NCI-H1417 treated with DMSO at 0.1 percent for 48 hours (cell line): Measurements from ENCODE around the gene TMUB2.
"Not testable (repeated sequence)": the region's sequence is repeated elsewhere in the genome, so short reads cannot be mapped to it uniquely, and the experiment has no call there.

ENCODE experiments used
- DNase-seq: peaks from one replicate; lab custom pipeline; 2025; lab: John Stamatoyannopoulos, UW

Gene TMUB2

GRCh38 chr17:44219616-44220212 lies 32.9 kb downstream of the TMUB2 start, which contains the start of gene UBTF:
TSS of gene UBTF (minus strand) at chr17:44219675. CDS start at chr17:44218229, 1,446 bp downstream.
- DNase-seq = peak; percentile 37

GRCh38 chr17:44220213-44221083 lies 33.7 kb downstream of the TMUB2 start:
- DNase-seq = no peak

DNA sequence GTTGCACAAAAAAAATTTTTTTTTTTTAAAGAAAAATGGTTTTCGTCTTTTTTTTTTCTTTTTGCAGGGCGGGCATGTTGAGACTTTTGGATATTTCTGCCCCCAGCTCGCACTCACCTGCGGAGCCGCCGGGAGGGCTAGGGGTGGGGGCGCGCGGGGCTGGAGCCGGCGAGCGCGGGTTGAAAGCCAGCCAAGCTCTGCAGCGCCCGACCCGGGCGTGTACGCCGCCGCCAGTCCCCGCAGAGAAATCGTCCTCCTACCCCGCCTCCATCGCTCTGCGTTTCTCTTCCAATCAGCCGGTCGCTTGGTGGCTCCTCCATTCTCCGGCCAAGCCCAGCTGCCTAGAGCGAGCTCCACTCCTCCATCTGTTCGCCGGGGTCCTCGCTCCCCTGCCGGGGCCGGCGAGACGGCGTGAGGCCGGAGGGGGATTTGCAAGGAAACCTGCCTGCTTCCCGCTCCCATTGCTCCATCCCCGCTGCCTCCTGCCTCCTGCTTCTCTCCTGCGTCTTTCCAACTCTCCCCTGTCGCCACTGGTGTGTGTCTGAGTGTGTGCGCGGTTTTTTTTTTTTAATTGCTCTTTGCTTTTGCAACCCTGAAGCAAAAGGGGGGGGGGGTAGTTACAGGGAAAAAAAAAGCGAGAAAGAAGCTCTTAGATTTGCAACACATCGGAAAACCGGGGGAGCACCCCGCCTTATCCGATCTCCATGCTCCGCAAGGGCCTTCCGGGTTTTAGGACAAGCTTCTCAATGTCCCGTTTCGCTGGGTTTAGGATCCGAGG lies 34.5 kb downstream of the TMUB2 start:
- peak; percentile 51 for DNase-seq

DNA sequence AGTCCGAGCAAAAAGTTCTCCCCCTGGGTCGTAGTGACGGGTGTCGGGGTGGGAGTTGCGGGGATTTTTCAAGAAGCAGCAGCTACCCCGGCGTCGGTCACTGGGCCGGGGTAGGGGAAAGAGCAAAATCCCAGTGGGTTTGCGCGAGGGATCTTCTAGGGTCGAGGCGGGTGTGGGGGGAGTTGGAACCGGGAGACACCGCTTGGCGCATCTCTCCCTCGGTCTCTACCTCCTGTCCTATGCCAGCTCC lies 35.0 kb downstream of the TMUB2 start:
- DNase-seq = no peak

- no peak for DNase-seq
These were observed 35.5 kb downstream of the TMUB2 start for GRCh38 chr17:44222112-44222869.

DNA sequence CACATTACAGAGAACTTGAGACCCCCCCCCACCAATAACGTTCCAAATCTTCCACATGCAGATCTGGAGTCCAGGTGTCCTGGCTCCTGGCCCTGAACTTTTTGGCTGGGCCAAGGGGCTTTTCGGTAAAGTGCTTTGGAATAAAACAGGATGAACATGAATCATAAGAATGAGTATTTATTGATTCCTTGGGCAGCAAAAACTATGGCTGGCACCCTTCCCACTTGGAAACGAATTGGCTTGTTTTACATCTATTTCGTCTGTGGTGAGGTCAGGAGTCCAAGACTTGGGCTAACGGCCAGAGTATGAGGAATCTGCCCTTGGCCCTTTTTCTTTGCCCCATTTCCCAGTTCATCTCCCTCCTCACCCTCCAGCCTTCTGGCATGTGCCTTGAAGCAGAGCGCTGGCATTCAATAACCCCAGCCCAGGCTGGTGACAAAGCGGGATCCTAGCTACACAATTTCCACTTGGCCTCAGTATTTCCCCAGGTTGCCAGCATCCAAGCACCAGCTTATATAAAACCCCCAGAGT lies 36.8 kb downstream of the TMUB2 start:
- no peak for DNase-seq

DNA sequence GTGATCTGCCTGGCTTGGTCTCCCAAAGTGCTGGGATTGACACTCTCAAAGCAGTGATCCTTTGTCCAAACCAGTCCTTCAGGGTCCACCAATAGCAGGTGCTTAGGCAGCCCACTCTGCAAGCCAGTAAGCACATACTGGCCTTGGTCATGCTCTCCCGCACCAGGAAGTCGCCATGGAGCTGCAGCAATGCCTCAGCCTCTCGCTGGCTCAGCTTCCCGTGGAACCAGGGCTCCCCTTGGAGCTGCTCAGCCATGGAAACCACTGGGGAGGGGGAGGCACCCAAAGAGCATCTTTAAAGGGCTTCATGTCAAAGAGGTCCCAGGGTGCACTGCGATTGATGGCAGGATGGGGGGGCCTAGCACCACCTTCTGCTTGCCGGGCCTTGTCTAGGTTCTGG lies 42.3 kb downstream of the TMUB2 start:
- no peak for DNase-seq

- DNase-seq = no peak
These were observed 43.4 kb downstream of the TMUB2 start for GRCh38 chr17:44230140-44230539.

DNA sequence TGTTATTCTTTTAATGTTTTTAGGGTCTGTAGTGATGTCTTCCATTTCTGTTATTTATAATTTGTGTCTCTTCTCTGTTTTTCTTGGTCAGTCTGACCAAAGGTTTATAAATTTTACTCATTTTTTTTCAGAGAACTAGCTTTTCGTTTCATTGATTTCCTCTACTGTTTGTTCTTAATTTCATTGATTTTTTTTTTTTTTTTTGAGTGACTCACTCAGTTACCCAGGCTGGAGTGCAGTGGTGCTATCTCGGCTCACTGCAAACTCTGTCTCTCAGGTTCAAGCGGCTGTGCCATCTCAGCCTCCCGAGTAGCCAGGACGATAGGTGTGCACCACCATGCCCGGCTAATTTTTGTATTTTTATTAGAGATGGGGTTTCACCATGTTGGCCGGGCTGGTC lies 45.3 kb downstream of the TMUB2 start:
- DNase-seq = no peak

DNA sequence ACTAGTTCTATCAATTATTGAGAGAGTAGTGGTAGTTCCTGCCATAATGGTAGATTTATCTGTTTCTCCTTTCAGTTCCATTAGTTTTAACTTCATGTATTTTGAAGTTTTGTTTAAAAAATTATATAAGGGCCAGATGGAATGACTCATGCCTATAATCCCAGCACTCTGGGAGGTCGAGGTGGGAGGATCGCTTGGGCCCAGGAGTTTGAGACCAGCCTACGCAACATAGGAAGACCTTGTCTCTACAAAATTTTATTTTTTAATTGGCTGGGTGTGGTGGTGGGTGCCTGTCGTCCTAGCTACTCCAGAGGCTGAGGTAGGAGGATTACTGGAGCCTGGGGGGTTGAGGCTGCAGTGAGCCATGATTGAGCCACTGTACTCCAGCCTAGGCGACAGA lies 46.8 kb downstream of the TMUB2 start:
- DNase-seq = no peak

DNA sequence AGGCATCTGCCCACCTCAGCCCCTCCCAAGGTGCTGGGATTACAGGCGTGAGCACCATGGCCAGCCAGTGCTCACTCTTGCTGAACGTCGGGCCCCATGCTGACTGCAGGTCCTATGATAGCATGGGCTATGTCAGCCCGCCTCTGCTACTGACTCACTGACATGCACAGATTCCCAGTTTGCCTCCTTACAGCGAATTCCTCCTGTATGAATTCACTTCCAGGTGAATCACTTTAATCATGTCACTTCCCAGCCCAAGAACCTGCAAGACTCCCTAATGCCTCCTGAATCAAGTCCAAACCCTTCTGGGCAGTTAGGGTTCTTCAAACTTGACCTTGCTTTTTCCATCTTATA lies 48.8 kb downstream of the TMUB2 start:
- DNase-seq = no peak

DNA sequence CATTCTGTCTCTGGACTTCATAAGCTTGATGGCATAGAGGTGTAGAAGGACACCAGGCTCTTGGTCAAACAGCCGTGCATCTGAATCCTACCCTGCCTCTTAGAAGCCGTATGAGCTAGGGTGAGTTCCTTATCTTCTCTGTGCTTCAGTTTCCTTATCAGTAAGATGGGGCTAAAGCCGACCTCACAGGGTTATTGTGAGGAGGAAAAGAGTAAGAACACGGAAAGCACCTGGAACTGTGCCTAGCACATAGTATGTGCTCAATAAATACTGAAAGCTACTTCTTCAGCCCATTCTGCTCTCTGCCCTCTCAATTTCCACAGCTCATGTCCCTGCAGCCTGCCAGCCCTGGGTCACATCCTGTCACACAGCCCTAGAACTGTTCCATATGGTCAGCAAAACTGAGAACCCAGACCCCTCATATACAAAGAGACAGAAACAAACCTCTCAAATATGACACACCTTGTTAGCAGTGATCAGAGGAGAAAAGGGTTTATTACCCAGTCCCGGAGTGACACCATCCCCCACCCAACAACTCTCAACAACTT lies 49.7 kb downstream of the TMUB2 start:
- no peak for DNase-seq

DNA sequence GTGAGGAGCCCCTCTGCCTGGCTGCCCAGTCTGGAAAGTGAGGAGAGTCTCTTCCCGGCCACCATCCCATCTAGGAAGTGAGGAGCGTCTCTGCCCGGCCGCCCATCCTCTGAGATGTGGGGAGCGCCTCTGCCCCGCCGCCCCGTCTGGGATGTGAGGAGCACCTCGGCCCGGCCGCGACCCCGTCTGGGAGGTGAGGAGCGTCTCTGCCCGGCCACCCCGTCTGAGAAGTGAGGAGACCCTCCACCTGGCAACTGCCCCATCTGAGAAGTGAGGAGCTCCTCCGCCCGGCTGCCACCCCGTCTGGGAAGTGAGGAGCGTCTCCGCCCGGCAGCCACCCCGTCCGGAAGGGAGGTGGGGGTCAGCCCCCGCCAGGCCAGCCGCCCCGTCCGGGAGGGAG lies 51.1 kb downstream of the TMUB2 start:
- DNase-seq = not testable (repeated sequence)

- DNase-seq = no peak
These were observed 54.4 kb downstream of the TMUB2 start for GRCh38 chr17:44241106-44241624.
